ENCODE results near the gene ARHGEF7. TPM values are rescaled to one million over a fixed set of nuclear protein-coding genes. Genes with fewer than 3 reads are reported as not detected.
A peak's percentile ranks its signal among the peaks of the same experiment; 100 is the strongest.
"Not testable (repeated sequence)": the region's sequence is repeated elsewhere in the genome, so short reads cannot be mapped to it uniquely, and the experiment has no call there.

Gene ARHGEF7, protein sequence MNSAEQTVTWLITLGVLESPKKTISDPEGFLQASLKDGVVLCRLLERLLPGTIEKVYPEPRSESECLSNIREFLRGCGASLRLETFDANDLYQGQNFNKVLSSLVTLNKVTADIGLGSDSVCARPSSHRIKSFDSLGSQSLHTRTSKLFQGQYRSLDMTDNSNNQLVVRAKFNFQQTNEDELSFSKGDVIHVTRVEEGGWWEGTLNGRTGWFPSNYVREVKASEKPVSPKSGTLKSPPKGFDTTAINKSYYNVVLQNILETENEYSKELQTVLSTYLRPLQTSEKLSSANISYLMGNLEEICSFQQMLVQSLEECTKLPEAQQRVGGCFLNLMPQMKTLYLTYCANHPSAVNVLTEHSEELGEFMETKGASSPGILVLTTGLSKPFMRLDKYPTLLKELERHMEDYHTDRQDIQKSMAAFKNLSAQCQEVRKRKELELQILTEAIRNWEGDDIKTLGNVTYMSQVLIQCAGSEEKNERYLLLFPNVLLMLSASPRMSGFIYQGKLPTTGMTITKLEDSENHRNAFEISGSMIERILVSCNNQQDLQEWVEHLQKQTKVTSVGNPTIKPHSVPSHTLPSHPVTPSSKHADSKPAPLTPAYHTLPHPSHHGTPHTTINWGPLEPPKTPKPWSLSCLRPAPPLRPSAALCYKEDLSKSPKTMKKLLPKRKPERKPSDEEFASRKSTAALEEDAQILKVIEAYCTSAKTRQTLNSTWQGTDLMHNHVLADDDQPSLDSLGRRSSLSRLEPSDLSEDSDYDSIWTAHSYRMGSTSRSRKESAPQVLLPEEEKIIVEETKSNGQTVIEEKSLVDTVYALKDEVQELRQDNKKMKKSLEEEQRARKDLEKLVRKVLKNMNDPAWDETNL
- 49.3 TPM for total RNA-seq
- long read RNA-seq, full-length matches to known transcripts: 1 of 40 reads
- long read RNA-seq, partial matches to known transcripts: 30 of 40 reads
- long read RNA-seq, other reads (novel, unspliced or antisense): 9 of 40 reads

DNA sequence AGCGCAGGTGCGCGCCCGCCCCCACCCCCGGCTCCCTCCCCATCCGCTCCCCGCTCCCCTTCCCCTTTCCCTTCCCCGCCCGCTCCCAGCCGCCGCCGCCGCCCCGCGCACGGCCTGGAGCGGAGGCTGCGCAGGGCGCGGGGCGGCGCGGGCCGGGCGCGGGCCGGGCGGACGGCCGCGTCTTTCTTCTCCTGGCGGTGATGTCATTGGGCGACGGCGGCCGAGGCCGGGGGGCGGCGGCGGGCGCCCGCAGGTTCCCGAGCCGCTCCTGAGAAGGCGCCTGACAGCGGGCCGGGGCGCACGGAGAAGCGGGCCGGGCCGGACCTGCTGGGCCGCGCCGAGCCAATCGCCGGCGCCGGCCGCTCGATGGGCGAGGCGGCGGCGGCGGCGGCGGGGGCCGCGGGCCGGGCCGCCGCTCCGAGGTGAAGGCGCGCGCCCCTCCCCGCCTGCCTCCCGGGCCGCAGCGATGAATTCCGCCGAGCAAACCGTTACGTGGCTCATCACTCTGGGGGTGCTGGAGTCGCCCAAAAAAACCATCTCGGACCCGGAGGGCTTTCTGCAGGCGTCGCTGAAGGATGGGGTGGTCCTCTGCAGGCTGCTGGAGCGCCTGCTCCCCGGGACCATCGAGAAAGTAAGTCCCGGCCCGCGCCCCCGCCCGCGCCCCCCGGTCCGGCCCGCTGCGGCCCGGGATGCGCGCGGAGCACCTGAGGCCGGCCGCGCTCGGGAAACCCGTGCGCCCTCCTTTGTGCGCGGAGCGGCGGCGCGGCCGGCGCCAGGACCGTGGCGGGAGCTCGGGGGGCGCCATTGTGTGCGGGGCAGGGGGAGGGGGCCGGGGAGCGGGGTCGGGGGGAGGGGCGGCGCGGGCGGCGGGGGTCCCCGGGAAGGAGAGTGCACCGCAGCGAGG, at the start of gene ARHGEF7:
ARHGEF7 (plus strand) TSS at position 250 of the 904 bp plus-strand sequence; CDS start at position 467, 217 bp downstream.
- peak; percentile 56 for ATAC-seq (ENCODE audit: poor library complexity)
- no peak for DNase-seq
- intact Hi-C loops (cut with DNase I): no loop called here

DNA sequence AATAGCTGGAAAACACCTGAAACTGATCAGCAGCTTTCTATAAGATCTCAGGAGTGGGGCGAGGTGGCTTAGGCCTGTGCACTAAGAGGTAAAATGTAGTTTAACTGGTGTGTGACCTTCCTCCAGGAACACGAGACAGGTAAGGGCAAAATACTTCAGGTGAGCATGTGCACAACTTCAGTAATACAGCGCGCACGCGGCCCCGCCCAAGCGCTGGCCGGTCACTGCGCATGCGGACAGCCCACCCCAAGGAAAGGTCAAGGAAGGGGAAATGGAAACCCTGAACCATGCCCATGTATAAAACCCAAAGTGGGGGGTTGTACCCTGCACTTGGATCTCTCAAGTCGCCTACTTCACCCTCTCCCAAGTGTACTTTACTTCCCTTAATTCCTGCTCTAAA, 49.4 kb upstream of the ARHGEF7 start:
- intact Hi-C loops (cut with DNase I): loop anchor here (5.0 kb wide), 2 partner anchors 87 to 162 kb away; no protein-coding TSS in a partner anchor
- DNase-seq (no peak), ATAC-seq (ENCODE audit: poor library complexity) (no peak)

DNA sequence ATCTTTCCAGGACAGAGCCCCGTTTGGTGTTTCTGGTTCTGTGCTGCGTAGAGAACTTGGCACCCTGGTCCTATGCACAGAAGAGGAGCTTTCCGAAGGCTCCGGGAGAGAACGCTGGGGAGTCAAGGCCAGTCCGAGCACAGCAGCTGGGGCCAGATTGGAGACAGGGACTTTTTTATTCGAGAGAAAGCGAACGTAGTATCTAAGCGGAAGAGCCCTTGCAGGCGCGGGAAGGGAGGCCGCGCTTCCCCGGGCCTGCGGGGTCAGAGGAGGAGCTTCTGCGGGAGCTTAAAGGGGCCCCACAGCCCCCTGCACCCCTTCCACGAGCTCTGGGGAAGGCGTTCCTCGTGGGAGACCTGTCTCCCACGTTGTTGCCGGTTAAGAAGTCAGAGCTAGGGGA, 48.6 kb upstream of the ARHGEF7 start:
- intact Hi-C loops (cut with DNase I): loop anchor here (5.0 kb wide), 2 partner anchors 86 to 161 kb away; no protein-coding TSS in a partner anchor
- ATAC-seq (ENCODE audit: poor library complexity) (peak; percentile 55), DNase-seq (no peak)

DNA sequence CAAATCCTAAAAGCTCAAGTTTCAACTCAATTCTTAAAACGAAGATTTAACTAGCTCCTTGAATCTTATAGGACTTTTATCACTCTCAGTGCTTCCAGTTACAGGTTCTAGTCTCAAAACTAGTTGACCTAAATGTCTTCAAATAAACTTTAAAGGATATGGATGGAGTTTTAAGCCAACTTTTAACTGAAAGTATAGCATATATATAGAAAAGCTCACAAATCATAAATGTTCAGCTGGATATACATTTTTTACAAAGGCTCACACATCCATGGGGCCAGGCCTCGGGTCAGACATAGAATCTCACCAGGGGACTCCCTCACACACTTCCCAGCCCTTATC, 47.1 kb upstream of the ARHGEF7 start:
- DNase-seq (no peak), ATAC-seq (ENCODE audit: poor library complexity) (no peak)
- intact Hi-C loops (cut with DNase I): loop anchor here (5.0 kb wide), 2 partner anchors 84 to 159 kb away; no protein-coding TSS in a partner anchor

DNA sequence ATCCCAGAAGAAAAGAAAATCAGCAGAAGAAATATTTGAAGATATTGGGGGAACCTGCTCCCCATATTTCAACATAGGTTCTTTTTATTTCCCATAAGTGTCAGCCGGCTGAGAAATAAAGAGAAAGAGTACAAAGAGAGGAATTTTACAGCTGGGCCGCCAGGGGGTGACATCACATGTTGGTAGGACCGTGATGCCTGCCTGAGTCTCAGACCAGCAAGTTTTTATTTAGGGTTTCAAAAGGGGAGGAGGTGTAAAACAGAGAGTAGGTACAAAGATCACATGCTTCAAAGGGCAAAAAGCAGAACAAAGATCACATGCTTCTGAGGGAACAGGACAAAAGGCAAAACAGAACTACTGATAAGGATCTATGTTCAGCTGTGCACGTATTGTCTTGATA, 44.0 kb upstream of the ARHGEF7 start:
- ATAC-seq (ENCODE audit: poor library complexity); DNase-seq; intact Hi-C loops (cut with DNase I): not testable (repeated sequence)

DNA sequence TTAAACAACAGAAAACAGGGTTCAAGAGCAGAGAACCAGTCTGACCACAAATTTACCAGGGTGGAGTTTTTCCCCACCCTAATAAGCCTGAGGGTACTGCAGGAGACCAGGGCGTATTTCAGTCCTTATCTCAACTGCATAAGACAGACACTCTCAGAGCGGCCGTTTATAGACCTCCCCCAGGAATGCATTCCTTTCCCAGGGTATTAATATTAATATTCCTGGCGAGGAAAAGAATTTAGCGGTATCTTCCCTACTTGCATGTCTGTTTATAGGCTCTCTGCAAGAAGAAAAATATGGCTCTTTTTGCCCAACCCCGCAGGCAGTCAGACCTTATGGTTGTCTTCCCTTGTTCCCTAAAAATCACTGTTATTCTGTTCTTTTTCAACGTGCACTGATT, 43.6 kb upstream of the ARHGEF7 start:
- intact Hi-C loops (cut with DNase I); DNase-seq; ATAC-seq (ENCODE audit: poor library complexity): not testable (repeated sequence)

DNA sequence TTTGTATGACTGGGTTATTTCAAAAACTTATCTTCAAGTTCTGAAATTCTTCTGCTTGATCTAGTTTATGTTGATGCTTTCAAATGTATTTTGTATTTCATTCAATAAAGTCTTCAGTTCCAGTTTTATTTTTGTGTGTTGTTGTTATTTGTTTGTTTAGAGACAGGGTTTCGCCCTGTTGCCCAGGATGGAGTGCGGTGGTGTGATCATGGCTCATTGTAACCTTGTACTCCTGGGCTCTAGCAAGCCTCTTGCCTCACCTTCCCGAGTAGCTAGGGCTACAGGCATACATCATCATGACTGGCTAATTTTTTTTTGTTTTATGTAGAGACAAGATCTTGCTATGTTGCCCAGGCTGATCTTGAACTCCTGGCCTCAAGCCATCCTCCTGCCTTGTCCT, 40.3 kb upstream of the ARHGEF7 start:
- intact Hi-C loops (cut with DNase I): no loop called here
- DNase-seq (no peak), ATAC-seq (ENCODE audit: poor library complexity) (no peak)

DNA sequence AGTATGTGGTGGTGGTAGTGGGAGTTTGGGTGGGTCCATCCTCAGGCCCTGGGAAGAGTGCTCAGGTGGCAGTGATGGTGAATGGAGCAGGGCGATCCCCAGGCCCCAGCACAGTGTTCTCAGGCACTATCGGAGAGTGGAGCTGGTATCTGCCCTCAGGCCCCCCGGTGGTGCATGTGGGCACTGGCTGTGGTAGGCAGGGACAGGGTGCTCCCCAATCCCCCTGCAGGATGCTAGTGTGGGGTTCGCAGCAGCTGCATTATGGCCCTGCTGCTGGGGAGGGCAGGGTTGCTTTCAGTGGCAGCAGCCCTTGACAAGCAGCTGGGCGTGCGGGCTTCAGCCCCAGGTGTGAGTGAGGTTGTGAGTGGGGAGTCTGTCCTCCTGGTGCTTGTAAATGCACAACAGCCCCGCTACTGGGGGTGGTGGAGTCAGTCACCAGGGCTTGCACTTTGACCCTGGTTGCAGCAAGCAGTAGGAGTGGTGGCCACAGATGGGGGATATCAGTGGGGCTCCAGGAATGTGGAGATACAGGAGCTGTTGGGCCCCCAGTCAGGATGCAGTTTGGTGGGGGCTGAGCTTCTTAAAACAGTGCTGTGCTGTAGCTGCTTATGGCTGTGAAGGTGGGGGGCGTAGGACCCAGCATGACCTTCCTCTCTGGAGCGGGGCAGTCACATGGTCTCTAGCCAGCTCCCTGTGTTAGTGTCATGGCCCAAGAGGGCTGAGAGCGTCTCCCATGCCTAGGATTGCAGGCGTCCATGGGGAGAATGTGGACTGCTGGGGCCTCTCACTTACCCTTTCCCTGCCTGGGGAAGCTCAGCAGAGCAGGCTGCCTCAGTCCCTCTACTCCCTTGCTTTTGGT, 38.7 kb upstream of the ARHGEF7 start:
- DNase-seq (no peak), ATAC-seq (ENCODE audit: poor library complexity) (no peak)
- intact Hi-C loops (cut with DNase I): no loop called here

DNA sequence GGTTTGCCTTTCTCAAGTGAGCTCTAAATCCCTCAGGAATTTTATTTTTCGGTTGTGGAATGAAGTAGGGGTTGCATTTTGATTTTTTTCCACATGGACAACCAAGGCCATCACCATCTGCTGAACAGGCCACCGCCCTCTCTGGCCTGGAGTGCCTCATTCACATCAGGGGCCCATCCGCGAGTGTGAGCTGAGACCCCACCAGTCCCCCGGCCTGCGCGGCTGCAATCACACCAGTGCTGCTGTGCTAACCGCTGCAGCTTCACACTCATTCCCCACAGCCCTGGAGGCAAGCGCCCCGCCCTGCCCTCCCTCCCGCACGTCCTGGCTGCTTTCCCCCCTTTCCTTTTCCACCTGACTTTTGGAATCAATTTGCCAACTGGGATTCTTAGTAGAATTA, 35.7 kb upstream of the ARHGEF7 start:
- intact Hi-C loops (cut with DNase I): no loop called here
- DNase-seq: no peak
- no peak for ATAC-seq (ENCODE audit: poor library complexity)

DNA sequence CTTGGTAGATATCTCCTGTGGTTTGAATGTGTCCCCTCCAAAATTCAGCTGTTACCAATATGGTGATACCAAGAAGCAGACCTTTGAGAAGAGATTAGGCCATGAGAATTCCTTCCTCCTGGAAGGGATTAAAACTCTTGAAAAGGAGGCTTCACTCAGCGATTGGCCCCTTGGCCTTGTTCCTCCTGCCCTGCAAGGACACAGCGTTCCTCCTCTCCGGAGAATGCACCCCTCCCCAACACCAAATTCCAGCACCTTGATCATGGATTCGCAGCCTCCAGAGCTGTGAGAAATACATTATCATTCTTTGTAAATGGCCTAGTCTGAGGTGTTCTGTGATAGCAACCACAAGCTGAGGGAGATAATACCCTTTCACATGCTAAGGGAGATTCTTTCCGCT, 34.5 kb upstream of the ARHGEF7 start:
- ATAC-seq (ENCODE audit: poor library complexity) (no peak), DNase-seq (no peak)
- intact Hi-C loops (cut with DNase I): no loop called here

DNA sequence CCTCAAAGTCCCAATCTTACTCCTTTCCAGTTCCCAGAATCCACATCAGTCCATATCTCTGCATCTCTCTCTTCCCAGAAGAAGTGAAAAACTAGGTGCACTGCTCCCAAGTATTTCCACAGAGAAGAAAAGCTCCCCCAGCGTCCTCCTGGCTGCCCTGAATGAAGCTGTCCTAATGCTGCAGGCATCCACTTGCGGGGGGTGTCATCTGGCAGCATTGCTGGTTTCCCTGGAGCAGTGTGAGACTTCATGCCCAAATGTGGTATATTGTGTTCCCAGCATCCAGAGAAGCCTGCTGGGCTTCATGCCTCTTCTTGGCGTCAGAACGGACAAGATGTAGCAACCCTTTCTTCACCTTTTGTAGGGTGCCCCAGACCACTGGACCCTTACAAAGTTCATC, 32.9 kb upstream of the ARHGEF7 start:
- ATAC-seq (ENCODE audit: poor library complexity): no peak
- intact Hi-C loops (cut with DNase I): no loop called here

DNA sequence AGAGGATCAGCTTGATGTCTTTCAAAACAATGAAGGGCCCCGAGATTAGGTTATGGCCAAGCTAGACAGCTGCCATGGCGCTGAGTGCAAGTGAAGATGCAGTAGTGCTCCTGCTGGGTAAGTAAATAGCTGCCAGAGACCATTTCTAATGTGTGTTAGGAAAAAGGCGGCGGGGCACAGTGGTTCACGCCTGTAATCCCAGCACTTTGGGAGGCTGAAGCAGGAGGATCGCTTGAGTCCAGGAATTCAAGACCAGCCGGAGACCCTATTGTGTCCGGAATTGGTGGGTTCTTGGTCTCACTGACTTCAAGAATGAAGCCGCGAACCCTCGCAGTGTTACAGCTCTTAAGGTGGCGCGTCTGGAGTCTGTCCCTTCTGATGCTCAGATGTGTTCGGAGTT, 32.3 kb upstream of the ARHGEF7 start:
- intact Hi-C loops (cut with DNase I); ATAC-seq (ENCODE audit: poor library complexity); DNase-seq: not testable (repeated sequence)

More for the DNA sequence above, 32.9 kb upstream of the ARHGEF7 start:
- no peak for DNase-seq

DNA sequence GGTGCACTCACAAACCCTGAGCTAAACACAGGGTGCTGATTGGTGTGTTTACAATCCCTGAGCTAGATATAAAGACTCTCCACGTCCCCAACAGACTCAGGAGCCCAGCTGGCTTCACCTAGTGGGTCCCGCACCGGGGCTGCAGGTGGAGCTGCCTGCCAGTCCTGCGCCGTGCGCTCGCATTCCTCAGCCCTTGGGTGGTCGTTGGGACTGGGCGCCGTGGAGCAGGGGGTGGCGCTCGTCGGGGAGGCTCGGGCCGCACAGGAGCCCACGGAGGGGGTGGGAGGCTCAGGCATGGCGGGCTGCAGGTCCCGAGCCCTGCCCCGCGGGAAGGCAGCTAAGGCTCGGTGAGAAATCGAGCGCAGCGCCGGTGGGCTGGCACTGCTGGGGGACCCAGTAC, 31.4 kb upstream of the ARHGEF7 start:
- DNase-seq; intact Hi-C loops (cut with DNase I); ATAC-seq (ENCODE audit: poor library complexity): not testable (repeated sequence)

DNA sequence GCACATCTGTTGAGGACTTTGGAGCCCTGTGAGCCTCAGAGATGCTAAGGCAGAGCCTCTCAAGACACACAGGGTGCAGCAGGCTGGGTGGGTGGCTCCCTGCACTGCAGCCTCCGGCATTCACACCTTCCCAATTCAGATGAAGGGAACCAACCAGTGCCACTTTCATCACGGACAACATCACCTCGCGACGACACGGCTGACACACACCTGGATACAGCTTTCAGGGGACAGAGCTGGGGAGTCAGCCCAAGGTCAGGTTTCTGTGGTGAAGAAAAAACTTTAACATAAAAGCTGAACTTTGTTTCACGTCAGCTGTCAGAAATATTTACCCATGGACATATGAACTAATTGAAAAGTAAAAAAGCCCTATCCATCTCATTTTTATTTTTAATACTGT, 24.9 kb upstream of the ARHGEF7 start:
- intact Hi-C loops (cut with DNase I): no loop called here
- ATAC-seq (ENCODE audit: poor library complexity) (no peak), DNase-seq (no peak)

DNA sequence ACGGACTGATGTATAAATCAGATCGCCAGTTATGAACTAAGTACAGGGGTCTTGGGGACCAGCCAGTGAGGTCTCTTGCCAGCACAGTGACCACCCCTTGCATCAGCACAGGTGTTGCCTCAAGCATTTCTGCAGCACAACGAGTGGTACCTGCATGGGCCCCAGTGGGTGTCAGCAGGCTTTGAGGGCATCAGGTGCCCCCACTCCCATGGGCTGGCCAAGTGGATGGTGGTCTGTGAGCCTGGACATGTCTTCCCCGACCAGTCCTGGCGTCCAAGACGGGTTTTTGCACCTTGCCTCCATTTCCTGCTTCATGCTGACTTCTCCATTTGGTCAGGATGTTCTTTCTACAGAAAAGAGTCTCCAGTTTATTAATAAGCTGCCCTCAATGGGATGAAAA, 22.4 kb upstream of the ARHGEF7 start:
- intact Hi-C loops (cut with DNase I): no loop called here
- DNase-seq (no peak), ATAC-seq (ENCODE audit: poor library complexity) (no peak)

DNA sequence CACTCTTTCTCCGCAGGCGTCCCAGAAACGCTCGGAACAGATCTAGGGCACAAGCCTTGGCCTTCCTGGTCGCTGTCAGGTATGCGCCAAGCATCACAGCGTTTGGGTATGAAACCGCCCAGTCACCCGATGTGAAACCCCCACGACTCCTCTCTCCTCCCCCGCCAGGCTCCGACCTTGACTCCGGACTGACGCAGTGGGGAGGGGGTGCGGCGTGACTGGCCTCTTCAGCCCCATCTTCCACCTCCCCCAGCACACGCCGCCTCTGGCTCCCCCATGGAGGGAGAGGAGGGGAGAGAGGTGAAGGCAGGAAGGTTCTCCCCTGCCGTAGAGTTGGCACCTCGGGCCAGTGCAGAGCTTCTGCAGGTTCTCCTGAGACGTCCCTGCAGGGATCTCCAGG, 22.0 kb upstream of the ARHGEF7 start:
- DNase-seq (no peak), ATAC-seq (ENCODE audit: poor library complexity) (no peak)
- intact Hi-C loops (cut with DNase I): no loop called here

DNA sequence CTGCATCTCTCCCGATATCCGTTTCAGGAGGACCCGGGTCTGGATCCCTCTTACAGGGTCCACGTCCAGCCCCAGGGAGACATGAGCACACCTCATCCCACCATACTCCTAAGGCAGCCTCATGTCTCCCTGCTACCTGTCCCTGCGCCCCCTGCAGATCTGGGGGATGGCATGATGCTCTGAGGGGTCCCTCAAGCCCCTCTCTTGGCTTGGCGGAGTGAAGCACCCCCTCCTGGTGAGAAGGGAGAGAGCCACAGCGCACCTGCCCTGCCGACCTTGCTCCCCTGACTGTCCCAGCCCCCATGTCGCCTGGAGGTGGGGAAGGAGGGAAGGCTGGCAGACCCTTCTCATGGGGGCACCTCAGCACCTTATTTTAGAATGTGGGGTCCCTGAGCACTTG, 21.5 kb upstream of the ARHGEF7 start:
- ATAC-seq (ENCODE audit: poor library complexity): no peak
- DNase-seq: no peak
- intact Hi-C loops (cut with DNase I): no loop called here

Data from Right ventricle myocardium superior (tissue), 1 donor.